A549 (cell line): Measurements from ENCODE around the gene TMEM165.

ENCODE experiments used
- CBX2 ChIP-seq: fragments of 200-600 bp; sonication (generic); IDR thresholded peaks from 2 replicates; pipeline ENCODE4 v1.6.1; 2016; ENCODE audit warnings: low read depth, mild to moderate bottlenecking, borderline replicate concordance
- CEBPB ChIP-seq, 2 experiments: fragments of >200 bp in 1 of 2; sonication (Bioruptor Twin) in 1 of 2; formaldehyde crosslinking in 1 of 2; IDR thresholded peaks; 2 replicates each; pipeline ENCODE4 v1.6.1; 2012 to 2016
- CHD2 ChIP-seq: fragments of 150-350 bp; IDR thresholded peaks from 2 replicates; pipeline ENCODE4 v1.6.1; 2014; ENCODE audit warnings: low read length; ENCODE audit not compliant: partially characterized antibody
- CHD4 ChIP-seq: fragments of 200-600 bp; sonication (generic); IDR thresholded peaks from 2 replicates; pipeline ENCODE4 v1.6.1; 2016; ENCODE audit warnings: antibody characterized with exemption, mild to moderate bottlenecking, borderline replicate concordance
- FOSL2 ChIP-seq, 2 experiments: fragments of 450-650 bp in 1 of 2; fragments of >200 bp in 1 of 2; sonication (Bioruptor Twin) in 1 of 2; formaldehyde crosslinking; IDR thresholded peaks; 2 replicates each; pipeline versions ENCODE4 v1.5.0 to v1.6.1; 2016 to 2020; ENCODE audit warnings: mild to moderate bottlenecking in 1 of 2, moderate library complexity in 1 of 2
- HOXA7 ChIP-seq: fragments of 250-450 bp; sonication (Bioruptor Pico); IDR thresholded peaks from 2 replicates; pipeline ENCODE4 v1.5.0; 2020; ENCODE audit warnings: mild to moderate bottlenecking, moderate library complexity
- JUN ChIP-seq, 2 experiments: fragments of >200 bp; sonication (Bioruptor Twin); formaldehyde crosslinking; IDR thresholded peaks; 2 replicates in 1 of 2; 3 replicates in 1 of 2; pipeline ENCODE4 v1.6.1; 2016 to 2017
- MYC ChIP-seq: IDR thresholded peaks from 2 replicates; pipeline ENCODE4 v1.6.1; 2012; ENCODE audit warnings: mild to moderate bottlenecking, inconsistent platforms, low read length, improper control_type of control experiment, borderline replicate concordance
- POLR2A ChIP-seq: IDR thresholded peaks from 2 replicates; pipeline ENCODE4 v1.6.1; 2012; ENCODE audit warnings: mild to moderate bottlenecking, low read length
- TF ChIP-seq, protein P1 (sequence below): fragments of >200 bp; sonication (Bioruptor Twin); formaldehyde crosslinking; IDR thresholded peaks from 3 replicates; pipeline ENCODE4 v1.5.1; 2016
- TF ChIP-seq, protein P2 (sequence below): IDR thresholded peaks from 2 replicates; pipeline ENCODE4 v1.6.1; 2012
- TF ChIP-seq, protein P3 (sequence below): fragments of 200-600 bp; sonication (generic); IDR thresholded peaks from 2 replicates; pipeline ENCODE4 v1.6.1; 2016; ENCODE audit warnings: antibody characterized with exemption, mild to moderate bottlenecking, moderate library complexity
- TF ChIP-seq, protein P4 (sequence below): IDR thresholded peaks from 2 replicates; pipeline ENCODE4 v1.6.1; 2012; ENCODE audit warnings: low read depth, borderline replicate concordance

DNA sequence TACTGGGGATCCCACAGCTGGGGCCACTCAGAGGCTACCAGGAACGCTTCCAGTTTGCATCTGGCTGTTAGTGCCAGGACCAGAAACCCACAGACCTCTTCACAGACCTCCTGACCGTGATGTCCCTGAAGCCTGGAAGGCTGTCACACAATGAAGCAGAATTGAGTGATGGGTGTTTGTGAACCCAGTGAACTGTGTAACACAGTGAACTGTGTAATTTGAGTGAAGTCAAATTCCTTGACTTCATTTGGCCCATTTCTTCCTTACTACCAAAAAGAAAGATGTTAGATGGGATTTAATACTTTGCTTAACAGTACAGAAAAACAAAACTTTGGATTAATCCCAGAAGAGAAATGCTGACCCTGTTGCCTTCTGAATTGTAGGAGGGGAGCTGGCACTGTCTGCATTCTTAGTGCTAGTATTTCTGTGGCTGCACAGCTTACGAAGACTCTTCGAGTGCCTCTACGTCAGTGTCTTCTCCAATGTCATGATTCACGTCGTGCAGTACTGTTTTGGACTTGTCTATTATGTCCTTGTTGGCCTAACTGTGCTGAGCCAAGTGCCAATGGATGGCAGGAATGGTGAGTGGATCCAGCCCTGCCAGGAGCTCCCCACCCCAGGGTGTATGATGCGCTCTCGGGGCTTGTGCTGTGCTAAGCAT lies 31.9 kb upstream of the TMEM165 start:
- TF ChIP-seq, protein P1, sequence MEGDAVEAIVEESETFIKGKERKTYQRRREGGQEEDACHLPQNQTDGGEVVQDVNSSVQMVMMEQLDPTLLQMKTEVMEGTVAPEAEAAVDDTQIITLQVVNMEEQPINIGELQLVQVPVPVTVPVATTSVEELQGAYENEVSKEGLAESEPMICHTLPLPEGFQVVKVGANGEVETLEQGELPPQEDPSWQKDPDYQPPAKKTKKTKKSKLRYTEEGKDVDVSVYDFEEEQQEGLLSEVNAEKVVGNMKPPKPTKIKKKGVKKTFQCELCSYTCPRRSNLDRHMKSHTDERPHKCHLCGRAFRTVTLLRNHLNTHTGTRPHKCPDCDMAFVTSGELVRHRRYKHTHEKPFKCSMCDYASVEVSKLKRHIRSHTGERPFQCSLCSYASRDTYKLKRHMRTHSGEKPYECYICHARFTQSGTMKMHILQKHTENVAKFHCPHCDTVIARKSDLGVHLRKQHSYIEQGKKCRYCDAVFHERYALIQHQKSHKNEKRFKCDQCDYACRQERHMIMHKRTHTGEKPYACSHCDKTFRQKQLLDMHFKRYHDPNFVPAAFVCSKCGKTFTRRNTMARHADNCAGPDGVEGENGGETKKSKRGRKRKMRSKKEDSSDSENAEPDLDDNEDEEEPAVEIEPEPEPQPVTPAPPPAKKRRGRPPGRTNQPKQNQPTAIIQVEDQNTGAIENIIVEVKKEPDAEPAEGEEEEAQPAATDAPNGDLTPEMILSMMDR: no peak
- TF ChIP-seq CBX2 (no peak), POLR2A (no peak), JUN (IDR thresholded peaks at IDR 0.05) (no peak), HOXA7 (CRISPR knock-in tag) (no peak), CHD4 (no peak), CEBPB (IDR thresholded peaks at IDR 0.05) (no peak), MYC (no peak), FOSL2 (IDR thresholded peaks at IDR 0.05) (no peak), FOSL2 (CRISPR knock-in tag; IDR thresholded peaks at IDR 0.05) (no peak), CHD2 (no peak)
- TF ChIP-seq, protein P2, sequence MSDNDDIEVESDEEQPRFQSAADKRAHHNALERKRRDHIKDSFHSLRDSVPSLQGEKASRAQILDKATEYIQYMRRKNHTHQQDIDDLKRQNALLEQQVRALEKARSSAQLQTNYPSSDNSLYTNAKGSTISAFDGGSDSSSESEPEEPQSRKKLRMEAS: no peak
- TF ChIP-seq, protein P3, sequence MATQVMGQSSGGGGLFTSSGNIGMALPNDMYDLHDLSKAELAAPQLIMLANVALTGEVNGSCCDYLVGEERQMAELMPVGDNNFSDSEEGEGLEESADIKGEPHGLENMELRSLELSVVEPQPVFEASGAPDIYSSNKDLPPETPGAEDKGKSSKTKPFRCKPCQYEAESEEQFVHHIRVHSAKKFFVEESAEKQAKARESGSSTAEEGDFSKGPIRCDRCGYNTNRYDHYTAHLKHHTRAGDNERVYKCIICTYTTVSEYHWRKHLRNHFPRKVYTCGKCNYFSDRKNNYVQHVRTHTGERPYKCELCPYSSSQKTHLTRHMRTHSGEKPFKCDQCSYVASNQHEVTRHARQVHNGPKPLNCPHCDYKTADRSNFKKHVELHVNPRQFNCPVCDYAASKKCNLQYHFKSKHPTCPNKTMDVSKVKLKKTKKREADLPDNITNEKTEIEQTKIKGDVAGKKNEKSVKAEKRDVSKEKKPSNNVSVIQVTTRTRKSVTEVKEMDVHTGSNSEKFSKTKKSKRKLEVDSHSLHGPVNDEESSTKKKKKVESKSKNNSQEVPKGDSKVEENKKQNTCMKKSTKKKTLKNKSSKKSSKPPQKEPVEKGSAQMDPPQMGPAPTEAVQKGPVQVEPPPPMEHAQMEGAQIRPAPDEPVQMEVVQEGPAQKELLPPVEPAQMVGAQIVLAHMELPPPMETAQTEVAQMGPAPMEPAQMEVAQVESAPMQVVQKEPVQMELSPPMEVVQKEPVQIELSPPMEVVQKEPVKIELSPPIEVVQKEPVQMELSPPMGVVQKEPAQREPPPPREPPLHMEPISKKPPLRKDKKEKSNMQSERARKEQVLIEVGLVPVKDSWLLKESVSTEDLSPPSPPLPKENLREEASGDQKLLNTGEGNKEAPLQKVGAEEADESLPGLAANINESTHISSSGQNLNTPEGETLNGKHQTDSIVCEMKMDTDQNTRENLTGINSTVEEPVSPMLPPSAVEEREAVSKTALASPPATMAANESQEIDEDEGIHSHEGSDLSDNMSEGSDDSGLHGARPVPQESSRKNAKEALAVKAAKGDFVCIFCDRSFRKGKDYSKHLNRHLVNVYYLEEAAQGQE: no peak
- TF ChIP-seq, protein P4, sequence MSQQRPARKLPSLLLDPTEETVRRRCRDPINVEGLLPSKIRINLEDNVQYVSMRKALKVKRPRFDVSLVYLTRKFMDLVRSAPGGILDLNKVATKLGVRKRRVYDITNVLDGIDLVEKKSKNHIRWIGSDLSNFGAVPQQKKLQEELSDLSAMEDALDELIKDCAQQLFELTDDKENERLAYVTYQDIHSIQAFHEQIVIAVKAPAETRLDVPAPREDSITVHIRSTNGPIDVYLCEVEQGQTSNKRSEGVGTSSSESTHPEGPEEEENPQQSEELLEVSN: no peak
